PC-3 (cell line): ENCODE measurements around the gene PTPRN2.
"Not testable (repeated sequence)": the region's sequence is repeated elsewhere in the genome, so short reads cannot be mapped to it uniquely, and the experiment has no call there.

ENCODE experiments used
- CTCF ChIP-seq: fragments of 300-600 bp; sonication (generic); conservative IDR thresholded peaks from 2 replicates; pipeline ENCODE4 v1.5.1; 2017; ENCODE audit warnings: antibody characterized with exemption, low read depth, mild to moderate bottlenecking, low read length
- EZH2phosphoT487 ChIP-seq: fragments of 300-600 bp; sonication (generic); IDR thresholded peaks from 2 replicates; pipeline ENCODE4 v1.6.1; 2018; ENCODE audit warnings: mild to moderate bottlenecking, antibody characterized with exemption, low read length, borderline replicate concordance

- TF ChIP-seq CTCF, EZH2phosphoT487: not testable (repeated sequence)
These were observed 685.6 kb downstream of the PTPRN2 start for GRCh38 chr7:157901816-157902610.
